HT1080 (cell line): ENCODE data around the gene AIG1. TPM values are rescaled to one million over a fixed set of nuclear protein-coding genes. Genes with fewer than 3 reads are reported as not detected.
"Not testable (repeated sequence)": the region's sequence is repeated elsewhere in the genome, so short reads cannot be mapped to it uniquely, and the experiment has no call there.

ENCODE experiments used
- DNase-seq: peaks from one replicate; pipeline ENCODE4 v3.0.0-alpha.2; 2015; ENCODE audit warnings: low read depth
- total RNA-seq: library from RNA; depleted of rRNA; stranded (reverse); fragments of >200 nt; shearing (Covaris generic); gene quantifications from 2 replicates; pipeline ENCODE4 v1.2.3, GENCODE V29; 2014

Gene AIG1
- total RNA-seq, 1 experiment from 2014 or later: 33.7 TPM

DNA sequence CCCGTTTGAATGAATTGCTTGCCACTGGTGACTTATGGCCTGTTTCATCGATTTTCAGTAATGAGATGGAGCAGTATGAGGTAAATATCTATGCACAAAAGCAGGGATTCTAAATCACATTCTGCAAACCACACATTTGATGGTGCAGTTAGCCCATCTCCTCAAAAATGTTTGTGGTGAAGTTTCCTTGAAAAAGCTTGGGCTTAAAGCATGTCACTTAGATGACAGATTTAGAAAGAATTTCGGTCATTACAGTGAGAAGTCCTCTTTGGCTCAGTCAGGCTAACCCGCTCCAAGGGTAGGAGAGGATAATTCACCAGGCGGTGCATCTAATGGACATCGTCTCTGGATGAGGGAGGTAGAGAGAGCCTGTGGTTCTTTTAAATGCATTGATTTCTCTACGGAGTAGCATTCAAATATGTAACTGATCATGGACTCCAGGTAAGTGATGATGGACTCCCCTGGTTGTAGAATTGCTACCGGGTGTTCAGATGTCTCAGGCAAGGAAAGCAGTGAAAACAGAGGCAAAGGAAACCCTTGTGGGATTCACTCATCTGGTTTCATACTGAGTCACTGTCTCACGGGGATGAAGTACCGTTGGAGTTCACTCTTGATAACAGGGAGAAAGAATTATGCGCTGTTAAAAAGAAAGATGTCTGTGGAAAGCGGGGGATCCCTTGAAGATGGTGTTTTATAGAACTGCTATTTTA lies 65.3 kb downstream of the AIG1 start:
- DNase-seq: peak; percentile 64

DNA sequence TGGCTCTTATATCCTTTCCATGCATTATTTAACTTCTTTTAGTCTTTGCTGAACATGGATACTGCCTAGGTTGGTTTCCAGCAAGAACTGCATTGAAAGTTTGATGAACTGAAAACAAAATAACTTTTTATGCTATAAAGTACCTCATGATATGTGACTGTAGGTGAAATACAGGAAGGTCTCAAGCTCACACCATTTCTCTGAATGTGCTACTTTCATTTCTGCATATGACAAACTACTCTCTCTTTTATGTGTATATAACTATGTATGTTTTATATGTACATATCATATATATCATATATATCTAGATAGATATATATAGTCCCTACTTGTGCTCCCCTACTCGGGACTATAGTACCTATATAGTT lies 65.9 kb downstream of the AIG1 start:
- DNase-seq: no peak

DNA sequence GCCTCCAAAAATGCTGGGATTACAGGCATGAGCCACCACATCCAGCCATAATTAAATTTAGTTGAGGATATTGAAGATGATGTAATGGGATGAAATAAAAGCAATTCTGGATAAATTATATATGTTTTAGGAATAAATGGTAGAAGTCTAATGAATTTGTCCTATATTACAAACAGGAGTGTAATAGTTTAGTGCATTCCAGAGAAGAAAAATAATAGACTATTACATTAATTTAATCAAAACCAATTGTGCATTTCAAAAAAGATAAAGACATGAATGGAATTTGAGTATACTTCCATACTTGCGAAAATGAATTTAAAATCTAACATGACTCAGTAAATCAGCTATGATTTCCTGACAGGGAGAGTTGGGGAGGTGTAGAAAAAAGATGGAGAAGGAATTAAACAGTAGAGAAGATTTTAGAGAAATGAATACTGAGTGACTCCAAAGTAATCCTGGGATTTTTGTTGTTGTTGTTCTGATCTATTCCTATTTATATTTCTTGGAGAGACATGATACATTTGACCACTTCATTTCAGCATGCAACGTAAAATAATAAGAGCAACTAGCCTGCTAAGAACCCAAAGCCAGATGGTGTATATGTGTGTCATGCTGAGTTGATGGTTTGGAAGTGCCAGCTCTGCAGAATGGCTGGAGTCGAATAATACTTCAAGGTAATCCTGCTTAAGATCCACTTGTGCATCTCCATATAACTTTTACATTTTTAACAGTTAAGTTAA lies 67.4 kb downstream of the AIG1 start:
- no peak for DNase-seq

DNA sequence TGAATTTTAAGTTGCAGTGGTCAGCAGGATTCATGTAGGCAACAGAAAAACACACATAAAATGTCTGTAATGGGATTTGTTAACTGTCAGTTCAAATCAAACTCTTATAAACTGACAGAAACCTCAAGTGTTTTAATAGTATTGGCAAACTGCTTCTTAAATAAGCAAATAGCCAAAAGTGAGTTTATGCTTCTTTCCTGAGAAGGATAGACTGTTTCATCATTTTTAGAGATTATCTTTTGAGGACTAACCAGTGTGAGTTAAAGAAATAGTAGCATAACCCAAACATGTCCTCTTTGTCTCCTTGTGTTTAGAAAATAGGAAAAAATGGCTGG lies 68.0 kb downstream of the AIG1 start:
- no peak for DNase-seq

DNA sequence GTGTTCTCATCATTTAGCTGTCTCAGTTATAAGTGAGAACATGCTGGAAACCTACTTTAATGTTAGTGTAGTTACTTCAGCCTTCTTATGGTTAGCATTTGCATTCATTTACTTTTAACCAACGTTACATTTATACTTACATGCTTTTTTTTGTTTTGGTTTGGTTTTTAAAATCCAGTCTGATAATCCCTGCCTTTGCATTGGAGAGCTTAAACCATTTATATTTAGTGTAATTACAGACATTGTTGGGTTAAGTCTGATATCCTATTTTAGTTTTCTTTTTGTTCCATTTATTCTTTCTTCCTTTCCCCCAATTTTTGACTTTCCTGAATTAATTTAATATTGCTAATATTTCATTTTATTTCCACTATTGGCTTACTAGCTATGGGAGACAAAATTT lies 70.2 kb downstream of the AIG1 start:
- no peak for DNase-seq

DNA sequence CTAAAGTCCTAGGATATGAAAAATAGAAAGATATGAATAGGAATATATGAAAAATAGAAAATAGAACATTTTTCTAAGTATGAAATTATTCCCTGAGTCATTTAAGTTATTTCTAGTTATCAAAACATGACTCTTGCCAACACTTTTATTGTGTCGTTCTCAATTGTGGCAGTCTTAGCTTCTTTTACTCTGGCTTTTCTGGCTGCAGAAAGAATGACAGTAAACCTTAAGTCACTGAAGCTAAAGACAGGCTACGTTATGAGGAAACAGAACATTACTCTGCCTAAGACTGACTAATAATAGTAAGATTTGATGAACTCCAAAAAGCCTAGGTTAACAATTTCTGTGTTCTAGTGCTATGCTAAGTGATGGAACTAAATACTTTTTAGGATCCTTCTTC lies 74.6 kb downstream of the AIG1 start:
- no peak for DNase-seq

DNA sequence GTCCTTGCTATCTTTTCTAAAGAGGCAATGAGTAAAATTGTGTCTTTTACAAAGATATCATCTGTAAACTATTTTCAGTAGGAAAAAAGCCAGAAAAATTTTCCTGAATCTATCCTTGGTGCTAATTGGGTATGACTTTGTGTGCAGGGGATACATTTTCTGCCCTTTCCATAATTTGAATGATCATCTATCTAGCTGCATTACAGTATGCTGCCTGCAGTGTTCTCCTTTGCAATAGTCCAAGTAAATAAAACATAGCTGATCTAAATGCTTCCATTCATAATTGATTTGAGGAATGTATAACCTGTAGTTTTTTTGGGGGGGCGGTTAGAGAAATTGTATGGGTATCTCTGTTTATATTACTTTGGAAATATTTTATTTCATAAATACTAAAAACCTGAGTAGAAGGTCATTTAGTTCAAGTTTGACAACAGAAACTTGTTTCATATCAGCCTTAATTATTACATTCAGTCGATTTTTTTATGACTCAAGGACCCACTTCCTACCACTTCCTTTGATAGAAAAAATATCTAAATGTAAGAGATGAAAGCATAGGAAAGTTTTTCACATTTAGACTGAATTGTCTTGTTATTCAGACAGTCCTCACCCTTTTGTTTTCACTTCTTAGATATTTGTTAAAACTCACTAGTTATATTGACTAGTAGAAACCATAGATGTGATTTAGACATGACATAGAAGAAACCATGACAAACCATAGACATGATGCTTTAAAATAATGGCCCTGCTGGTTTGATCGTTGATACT lies 75.3 kb downstream of the AIG1 start:
- no peak for DNase-seq

DNA sequence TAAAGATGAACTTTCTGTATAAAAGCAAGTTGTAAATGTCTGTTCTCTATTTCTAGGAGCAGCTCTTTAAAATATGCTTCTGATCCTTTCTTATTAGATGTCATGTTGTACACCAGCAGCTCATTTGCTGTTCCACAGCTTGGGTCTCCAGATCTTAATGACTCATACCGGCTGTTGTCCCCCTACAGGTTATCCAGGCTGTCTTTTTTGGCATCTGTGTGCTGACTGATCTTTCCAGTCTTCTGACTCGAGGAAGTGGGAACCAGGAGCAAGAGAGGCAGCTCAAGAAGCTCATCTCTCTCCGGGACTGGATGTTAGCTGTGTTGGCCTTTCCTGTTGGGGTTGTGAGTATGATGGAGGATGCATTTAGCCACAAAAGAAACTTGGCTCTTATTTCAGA lies 76.0 kb downstream of the AIG1 start:
- DNase-seq: peak; percentile 39

DNA sequence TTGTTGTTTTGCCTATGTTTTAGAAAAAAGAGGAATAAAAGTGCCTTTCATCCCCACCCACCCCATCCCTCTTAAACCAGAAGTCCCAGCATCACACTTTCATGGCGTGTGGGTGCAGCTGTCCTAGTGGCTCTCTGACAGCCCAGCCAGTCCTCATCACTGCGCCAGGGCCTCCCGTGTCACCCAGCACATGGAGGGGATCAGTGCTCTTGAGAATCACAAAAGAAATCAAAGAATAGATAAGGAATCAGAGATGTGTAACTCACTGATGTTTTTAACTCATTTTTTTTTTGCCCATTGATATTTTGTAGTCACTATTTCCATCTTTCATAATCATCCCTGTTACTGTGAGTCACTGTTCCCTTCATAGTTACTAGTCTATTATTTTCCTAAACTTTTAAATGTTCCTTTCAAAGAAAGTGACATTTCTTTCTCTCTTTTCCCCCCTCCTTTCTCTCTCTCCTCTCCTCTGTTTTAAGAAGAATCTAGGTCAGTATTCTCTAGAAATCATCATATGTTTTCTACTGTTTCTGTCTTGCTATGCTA lies 78.6 kb downstream of the AIG1 start:
- no peak for DNase-seq

DNA sequence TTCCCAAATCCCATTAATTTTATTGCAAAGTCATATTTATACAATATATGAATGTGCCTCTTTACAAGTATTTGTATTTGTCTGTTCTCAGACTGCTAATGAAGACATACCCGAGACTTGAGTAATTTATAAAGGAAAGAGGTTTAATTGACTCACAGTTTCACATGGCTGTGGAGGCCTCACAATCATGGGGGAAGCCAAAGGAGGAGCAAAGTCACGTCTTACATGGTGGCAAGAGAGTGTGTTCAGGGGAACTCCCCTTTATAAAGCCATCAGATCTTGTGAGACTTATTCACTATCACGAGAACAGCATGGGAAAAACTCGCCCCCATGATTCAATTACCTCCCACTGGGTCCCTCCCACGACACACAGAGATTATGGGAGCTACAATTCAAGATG lies 79.2 kb downstream of the AIG1 start:
- not testable (repeated sequence) for DNase-seq

DNA sequence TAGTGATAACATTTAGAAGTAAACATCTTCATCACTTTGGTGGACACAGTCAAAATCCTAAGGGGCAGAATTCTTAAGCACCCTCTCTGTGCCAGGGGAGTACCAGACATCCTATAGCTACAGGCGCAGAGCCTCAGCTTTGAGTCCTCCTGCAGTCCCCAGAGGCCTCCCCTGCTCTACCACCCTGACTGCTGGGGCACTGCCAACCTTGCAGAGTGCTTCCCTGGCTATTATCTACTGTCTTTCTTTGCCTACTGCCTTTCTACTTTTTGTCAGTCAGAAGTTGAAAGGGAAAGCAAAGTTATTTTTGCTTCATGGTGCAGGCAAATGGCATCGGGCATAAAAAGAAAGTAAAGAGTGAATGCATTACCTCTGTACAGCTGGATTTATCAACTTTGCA lies 80.1 kb downstream of the AIG1 start:
- DNase-seq: no peak

DNA sequence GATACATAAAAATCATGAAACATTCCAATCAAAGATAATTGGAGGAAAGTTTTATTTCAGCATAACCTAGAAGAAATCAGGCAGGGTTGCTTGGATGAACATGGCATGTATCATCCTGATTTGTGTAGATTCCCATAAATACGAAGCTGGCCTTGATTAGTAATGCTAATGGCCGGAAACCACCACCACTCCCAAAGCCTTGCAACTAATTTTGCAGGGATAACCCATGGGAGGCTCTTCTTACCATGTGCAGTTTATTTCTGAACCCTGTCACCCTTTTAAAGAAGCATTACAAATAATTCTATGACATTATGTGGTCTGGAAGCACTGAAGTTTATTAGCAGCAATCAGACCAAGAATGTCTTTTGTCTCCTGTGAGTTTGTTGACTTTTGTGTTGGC lies 80.8 kb downstream of the AIG1 start:
- DNase-seq: no peak

DNA sequence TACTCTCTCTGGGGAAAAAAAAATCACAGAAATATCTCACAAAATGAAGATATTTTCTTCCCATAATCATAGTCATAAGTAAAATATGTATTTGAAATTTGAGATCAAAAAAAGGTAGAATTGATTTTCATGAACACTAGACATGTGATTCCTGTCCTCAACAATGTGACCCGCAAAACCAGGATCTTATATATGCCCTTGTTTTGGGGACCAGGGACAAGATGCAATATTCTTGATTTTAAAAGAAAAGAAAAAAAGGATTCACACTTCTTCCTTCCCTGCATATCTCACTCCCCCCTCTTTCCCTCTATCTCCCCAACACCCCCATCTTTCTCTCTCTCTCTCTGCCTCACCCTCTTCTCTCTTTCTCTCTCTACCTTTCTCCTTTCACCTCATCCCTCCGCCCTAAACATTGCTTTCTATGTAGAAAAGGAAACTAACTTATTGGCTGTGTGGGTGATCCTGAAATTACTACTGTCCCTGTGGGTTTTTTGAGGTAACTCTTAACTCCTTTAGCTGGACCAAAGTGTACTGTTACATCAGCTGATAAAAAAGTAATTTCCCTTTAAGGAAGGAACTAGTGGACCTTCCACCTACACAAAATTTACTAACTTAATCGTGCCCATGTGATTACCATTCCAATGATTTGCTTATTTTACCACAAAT lies 85.6 kb downstream of the AIG1 start:
- DNase-seq: no peak

DNA sequence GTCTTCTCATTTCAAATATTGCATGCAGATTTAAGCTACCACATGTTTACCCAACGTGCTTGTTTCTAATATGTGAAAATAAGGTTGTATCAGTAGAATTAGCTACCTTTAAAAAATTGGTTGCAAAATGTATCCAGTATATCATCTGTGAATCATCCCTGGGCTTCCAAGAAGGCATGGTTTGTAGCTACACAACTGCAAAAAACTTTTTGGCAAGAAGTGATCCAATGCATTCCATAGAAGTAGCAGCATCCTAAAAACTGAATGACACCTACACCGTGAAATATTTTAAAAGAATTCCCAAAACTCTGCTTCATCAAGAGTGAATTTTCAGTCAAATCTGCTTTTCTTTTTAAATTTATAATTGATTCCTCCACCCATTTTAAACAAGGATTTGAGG lies 89.1 kb downstream of the AIG1 start:
- DNase-seq: no peak

DNA sequence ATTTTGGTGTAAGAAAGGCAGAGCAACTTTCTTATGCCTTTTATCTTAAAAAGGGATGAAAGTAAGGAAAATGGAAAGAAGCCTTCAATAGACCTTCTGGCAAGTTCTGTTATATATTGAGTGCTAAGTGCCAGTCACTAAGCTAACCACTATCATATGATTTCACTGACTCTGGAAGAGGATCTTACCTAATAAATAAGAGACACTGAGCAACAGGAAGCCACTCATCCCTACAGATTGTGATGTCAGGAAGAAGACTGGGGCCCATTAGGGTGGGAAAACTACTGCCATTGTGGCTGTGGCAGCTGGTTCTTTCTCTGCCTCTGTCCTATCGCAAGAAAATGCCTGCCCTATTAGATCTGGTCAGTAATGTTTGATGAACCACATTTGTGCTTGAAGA lies 89.6 kb downstream of the AIG1 start:
- DNase-seq: peak; percentile 13

DNA sequence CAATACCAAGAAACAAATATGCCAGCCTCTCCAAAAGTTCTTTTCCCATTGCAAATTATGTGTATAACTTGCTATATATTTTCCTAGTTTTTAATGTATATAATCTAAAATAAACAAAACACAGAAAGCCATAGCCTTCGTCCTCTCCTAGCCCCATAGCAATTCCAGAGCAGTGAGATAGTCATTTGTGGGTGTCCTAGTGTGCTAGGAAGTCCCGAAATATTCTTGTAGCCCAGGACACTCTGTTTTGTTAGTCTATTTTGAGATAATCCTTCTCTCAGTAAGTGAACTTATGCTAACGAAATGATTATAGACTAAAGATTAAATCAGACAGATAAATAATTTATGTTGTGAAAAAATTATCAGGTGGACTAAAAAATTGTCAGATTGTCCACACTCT lies 90.7 kb downstream of the AIG1 start:
- DNase-seq: no peak

DNA sequence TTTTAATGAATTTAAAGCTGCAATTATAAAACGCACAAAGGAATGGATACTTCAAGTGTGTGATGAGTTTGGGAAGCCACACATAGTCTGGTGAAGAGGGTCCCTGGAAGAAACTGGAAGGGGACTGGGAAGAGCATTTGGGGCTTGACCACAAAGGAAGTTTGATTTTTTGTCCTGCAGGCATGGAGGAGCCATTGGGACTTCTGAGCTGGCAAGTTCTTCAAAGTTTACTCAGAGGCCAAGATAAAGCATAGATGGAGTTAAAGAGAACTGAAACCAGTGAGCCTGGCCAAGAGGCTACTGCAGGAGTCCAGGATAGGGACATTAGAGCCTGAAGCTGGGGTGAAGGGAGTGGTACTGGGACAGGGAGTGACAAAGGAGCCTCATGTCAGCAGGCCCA lies 95.0 kb downstream of the AIG1 start:
- no peak for DNase-seq

DNA sequence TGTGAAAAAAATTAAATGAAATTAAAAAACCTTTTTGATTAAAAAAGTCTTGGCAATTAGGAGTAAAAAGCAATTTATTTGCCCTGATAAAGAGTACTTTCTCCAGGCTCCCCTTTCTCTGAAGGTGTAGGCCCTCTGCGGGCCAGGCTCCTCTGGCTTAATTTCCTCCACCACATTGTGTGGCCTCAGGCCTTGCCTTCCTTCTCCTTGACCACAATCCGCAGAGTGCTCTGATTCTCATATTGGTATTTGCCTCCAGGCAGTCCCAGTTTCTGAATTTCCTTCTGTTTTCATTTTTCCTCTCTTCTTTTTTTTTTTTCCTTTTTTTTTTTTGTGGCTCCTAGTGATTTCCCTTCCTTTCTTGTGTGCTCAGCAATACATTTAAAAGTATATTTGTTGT lies 96.4 kb downstream of the AIG1 start:
- DNase-seq: no peak

DNA sequence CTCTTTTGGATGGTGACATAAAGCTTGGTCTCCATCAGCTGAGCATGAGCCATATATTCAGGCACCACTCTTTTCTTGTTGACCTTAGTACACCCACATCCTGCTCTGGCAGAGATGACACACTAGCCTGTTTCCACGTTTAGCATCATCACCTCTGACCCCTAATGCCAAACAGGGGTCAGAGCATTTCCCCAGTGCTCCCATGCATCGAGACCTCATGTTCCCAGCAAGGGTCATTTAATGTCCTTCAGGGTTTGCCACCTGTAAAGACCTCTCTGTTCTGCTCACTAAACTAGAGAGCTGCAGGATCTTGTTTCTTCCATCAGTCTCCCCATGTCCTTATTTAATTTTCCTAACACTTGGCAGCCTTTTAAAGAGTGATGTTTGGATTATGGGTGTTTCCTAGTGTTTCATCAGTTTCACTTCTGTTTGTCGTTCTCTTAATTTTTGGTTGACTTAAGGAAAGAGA lies 97.5 kb downstream of the AIG1 start:
- peak; percentile 60 for DNase-seq

DNA sequence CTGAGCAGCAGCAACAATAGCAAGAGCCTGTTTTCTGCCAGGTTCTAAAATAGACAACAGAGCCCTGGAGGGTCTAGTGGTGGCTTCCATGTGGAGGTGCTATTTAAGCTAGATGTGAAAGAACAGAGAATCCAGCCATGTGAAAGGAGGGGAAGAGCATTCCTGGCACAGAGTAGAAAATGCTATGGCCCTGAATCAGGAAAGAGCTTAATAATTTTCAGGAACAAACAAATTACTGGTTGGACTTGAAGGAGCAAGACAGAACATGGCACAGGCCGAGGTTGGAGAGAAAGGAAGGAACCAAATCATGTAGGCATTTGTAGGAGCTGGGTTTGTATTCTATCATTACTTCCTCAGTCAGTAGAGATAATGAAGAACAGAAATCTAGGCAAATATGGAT lies 98.3 kb downstream of the AIG1 start:
- no peak for DNase-seq

DNA sequence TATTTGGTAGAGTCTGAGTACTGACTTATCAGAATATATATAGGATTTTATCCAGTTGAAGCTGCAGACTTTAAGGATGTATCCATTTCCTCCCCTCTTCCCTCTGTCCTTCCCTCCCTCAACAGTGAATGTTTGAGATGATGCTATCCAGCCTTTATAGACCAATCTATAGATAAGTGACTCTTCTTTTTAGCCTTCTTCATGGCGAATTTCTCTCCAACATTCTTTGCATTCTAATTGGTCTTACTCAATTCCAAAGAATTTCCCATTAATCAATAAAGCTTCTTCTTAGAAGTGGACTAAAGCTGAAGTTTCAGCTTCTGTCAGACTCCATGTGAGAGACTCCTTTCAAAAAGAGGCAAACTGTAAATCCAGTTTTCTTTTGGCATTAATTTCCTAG lies 99.3 kb downstream of the AIG1 start:
- DNase-seq: no peak
